Thoracic aorta (tissue), 2 donors: ENCODE measurements around the gene MZT2A. TPM values are rescaled to one million over a fixed set of nuclear protein-coding genes. Genes with fewer than 3 reads are reported as not detected.
"Not testable (repeated sequence)": the region's sequence is repeated elsewhere in the genome, so short reads cannot be mapped to it uniquely, and the experiment has no call there.

Source experiments
- ATAC-seq: fragments of 150-250 bp; one replicate; pipeline ENCODE4 v1.8.0; 2017; ENCODE audit warnings: low read depth; ENCODE audit not compliant: insufficient number of reproducible peaks, low FRiP score
- DNase-seq: peaks from one replicate; pipeline ENCODE4 v3.0.0-alpha.2; 2020; ENCODE audit warnings: low spot score
- H3K27ac ChIP-seq, 2 donors: fragments of 200-600 bp; sonication (generic); 1 replicate in 1 of 2; 2 replicates in 1 of 2; pipeline ENCODE4 v1.5.1; 2016; ENCODE audit warnings: mild to moderate bottlenecking in 2 of 2, moderate library complexity in 2 of 2
- H3K27me3 ChIP-seq: fragments of 200-600 bp; sonication (generic); replicated peaks from 2 replicates; pipeline ENCODE4 v1.6.0; 2016; ENCODE audit warnings: mild to moderate bottlenecking; ENCODE audit not compliant: insufficient read depth
- H3K36me3 ChIP-seq: fragments of 200-600 bp; sonication (generic); one replicate; pipeline ENCODE4 v1.5.1; 2016
- H3K4me1 ChIP-seq, 2 donors: fragments of 200-600 bp; sonication (generic); 1 replicate in 1 of 2; 2 replicates in 1 of 2; pipeline versions ENCODE4 v1.5.1 to v1.6.0; 2016; ENCODE audit warnings: low read depth in 2 of 2, mild to moderate bottlenecking in 1 of 2; ENCODE audit not compliant: control insufficient read depth in 1 of 2
- H3K4me3 ChIP-seq: fragments of 200-600 bp; sonication (generic); 2 replicates; pipeline ENCODE4 v1.5.1; 2016; ENCODE audit warnings: mild to moderate bottlenecking
- H3K9me3 ChIP-seq: fragments of 200-600 bp; sonication (generic); 2 replicates; pipeline ENCODE4 v1.5.1; 2016
- total RNA-seq, 2 donors: library from RNA; depleted of rRNA; stranded (reverse); fragments of >200 nt; gene quantifications; one replicate each; pipeline versions ENCODE4 v1.1.0 to v1.2.3, GENCODE V29; 2016
- TF ChIP-seq, protein P1 (sequence below): fragments of 200-600 bp; sonication (generic); IDR thresholded peaks from one replicate; pipeline ENCODE4 v1.5.1; 2019; ENCODE audit warnings: antibody characterized with exemption

MZT2A gene
- total RNA-seq, 2 donors from 2014 or later = 43.3 to 49.5 TPM

DNA sequence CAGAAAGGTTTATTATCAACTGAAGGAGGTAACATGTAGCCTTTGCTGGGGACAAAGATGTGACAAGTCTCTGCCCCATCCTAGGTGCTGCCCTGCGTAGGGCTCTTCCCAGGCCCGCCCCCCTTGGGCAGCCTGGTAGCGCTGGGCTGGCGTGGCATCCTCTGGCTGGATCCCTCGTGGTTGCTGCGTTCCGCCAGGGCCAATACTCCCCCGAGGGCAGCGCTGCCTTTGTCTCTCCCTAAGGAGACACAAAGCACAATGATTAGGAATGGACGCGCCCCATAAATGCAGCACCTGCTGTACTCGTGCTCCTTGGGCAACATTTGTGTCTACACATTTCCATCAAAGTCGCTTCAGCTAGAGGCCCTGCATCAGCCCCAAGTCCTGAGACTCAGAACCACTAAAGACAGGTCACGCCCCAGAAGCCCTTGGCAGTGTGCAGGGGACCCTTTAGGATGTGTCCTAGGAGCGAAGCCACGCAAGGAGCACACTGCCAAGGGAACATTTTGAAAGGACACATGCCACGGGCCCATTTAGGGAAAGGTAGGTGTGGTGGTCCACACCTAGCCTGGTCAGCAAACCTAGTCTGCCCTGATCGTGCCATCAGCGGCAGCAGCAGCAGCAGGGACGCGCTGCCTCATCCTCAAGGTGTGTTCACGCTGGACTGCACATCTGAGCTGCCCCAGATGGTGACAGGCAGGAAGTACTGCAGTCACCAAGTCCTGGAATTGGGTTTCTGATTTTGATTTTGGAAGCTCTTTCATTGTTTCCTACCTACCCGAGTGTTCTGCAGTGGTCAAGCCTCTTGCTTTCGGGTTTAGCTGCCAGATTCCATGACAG is 8.0 kb downstream of the MZT2A start:
- H3K4me3 ChIP-seq, H3K9me3 ChIP-seq, H3K4me1 ChIP-seq, ATAC-seq, H3K27ac ChIP-seq, H3K36me3 ChIP-seq, H3K27me3 ChIP-seq, DNase-seq: not testable (repeated sequence)

DNA sequence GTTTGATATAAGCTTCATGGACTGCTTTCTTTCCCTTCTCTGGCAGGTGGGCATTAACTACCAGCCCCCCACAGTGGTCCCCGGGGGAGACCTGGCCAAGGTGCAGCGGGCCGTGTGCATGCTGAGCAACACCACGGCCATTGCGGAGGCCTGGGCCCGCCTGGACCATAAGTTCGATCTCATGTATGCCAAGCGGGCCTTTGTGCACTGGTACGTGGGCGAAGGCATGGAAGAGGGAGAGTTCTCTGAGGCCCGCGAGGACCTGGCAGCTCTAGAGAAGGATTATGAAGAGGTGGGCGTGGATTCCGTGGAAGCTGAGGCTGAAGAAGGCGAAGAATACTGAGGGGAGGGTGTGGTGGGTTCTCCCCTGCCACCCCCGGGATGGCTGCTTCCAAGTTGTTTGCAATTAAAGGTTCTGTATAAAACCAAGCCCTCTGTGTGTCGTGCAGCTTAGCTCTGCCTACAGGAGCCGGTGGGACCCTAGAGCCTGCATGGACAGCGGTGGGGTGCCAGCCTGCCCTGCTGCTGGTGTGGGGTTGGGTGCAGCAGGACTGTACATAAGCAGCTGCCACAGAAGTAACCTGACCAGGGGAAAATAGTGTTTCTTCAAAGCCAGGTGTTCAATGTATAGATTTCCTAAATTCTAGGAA is 9.6 kb downstream of the MZT2A start:
- not testable (repeated sequence) for H3K4me3 ChIP-seq, ATAC-seq, DNase-seq, H3K9me3 ChIP-seq, H3K4me1 ChIP-seq, H3K27me3 ChIP-seq, H3K27ac ChIP-seq, H3K36me3 ChIP-seq

DNA sequence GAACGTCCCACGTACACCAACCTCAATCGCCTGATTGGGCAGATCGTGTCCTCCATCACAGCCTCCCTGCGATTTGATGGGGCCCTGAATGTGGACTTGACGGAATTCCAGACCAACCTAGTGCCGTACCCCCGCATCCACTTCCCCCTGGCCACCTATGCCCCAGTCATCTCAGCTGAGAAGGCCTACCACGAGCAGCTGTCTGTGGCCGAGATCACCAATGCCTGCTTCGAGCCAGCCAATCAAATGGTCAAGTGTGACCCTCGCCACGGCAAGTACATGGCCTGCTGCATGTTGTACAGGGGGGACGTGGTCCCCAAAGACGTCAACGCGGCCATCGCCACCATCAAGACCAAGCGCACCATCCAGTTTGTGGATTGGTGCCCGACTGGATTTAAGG is 11.8 kb downstream of the MZT2A start:
- not testable (repeated sequence) for H3K27ac ChIP-seq, ATAC-seq, H3K4me3 ChIP-seq, H3K27me3 ChIP-seq, H3K36me3 ChIP-seq, DNase-seq, H3K9me3 ChIP-seq, H3K4me1 ChIP-seq

DNA sequence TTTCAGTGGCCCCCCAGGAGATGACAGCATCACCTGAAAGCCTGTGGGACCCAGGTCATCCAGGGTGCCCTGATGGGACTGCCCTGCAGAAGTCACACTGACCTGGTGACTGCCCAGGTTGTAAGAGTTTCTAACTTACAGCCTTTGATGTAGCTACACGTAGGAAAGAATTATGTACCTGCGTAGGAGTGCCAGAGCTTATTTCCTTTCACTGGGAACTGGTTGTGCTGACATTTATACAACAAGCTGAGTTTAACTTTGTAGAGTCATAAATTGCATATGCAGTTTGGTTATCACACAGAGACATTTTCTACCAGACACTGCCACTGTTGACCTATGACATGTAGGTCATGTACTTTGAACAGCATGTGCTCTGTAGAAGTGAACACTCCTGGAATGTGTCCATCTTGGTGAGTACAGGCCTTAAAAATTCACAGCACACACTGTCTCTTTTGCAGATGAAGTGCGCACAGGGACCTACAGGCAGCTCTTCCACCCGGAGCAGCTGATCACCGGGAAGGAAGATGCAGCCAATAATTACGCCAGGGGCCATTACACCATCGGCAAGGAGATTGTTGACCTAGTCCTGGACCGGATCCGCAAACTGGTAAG is 13.2 kb downstream of the MZT2A start:
- ATAC-seq, H3K27me3 ChIP-seq, H3K27ac ChIP-seq, H3K4me3 ChIP-seq, DNase-seq, H3K9me3 ChIP-seq, H3K4me1 ChIP-seq, H3K36me3 ChIP-seq: not testable (repeated sequence)

DNA sequence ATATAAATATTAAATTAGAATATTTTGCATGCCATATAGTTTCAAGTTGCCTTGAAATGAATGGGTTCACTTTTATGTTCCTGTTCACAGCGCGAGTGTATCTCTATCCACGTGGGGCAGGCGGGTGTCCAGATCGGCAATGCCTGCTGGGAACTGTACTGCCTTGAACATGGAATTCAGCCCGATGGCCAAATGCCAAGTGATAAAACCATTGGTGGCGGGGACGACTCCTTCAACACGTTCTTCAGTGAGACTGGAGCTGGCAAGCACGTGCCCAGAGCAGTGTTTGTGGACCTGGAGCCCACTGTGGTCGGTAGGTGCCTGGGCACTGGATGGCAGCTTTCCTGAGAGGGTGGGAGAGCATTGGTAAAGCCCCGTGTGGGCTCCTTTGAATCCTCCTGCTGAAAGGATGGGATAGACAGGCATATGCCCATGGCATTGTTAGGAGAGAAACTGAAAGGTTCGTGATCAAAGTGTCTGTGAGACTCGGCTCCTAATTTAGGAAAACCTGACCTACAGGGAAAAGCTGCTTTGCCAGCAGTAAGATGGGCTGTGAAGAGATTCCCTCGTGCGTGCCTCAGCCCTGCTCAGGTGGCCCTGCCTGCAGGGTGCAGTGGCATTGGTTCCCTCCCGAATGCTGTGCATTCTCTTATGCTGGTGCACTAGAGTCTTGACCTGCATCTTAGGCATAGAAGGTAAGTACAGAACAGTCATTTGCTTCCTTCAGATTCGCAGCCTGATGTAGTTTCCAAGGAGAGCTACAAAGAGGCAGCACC is 13.9 kb downstream of the MZT2A start:
- not testable (repeated sequence) for DNase-seq, H3K27ac ChIP-seq, H3K9me3 ChIP-seq, H3K27me3 ChIP-seq, ATAC-seq, H3K4me1 ChIP-seq, H3K36me3 ChIP-seq, H3K4me3 ChIP-seq

DNA sequence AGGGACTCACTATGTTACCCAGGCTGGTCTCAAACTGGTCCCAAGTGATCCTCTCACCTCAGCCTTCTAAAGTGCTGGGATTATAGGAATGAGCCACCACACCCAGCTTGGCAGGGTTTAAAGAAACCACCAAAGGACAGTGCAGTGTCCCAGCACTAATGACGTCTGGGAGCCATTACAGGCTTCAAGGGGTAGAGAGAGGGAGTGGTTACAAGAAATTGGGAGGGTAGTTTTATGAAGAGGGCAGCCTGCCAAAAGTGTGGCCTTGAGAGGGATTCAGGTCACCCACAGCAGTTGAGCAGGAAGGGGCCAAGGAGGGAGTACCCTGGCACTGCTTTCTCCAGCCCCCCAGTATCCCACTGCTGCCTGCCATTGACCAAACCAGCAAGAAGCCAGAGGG is 15.0 kb downstream of the MZT2A start:
- not testable (repeated sequence) for DNase-seq, ATAC-seq, H3K4me1 ChIP-seq, H3K27me3 ChIP-seq, H3K9me3 ChIP-seq, H3K36me3 ChIP-seq, H3K4me3 ChIP-seq, H3K27ac ChIP-seq

DNA sequence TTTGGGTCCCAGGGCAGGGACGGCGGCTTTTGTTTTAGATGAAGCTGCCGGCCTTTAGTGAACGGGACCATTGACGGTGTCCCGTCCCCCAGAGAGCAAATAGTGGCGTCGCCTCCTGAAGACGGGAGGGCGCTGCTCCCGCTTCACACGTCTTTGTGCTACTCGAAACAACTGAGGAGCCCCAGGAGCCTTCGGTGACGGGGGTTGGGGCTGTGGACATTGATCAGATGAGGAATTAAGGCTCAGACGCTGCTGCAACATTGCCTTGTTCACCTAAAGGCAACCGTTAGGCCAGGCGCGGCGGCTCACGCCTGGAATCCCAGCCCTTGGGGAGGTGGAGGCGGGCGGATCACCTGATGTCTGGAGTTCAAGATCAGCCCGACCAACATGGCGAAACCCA is 15.8 kb downstream of the MZT2A start:
- H3K36me3 ChIP-seq, H3K27me3 ChIP-seq, H3K4me1 ChIP-seq, H3K27ac ChIP-seq, DNase-seq, ATAC-seq, H3K9me3 ChIP-seq, H3K4me3 ChIP-seq: not testable (repeated sequence)

DNA sequence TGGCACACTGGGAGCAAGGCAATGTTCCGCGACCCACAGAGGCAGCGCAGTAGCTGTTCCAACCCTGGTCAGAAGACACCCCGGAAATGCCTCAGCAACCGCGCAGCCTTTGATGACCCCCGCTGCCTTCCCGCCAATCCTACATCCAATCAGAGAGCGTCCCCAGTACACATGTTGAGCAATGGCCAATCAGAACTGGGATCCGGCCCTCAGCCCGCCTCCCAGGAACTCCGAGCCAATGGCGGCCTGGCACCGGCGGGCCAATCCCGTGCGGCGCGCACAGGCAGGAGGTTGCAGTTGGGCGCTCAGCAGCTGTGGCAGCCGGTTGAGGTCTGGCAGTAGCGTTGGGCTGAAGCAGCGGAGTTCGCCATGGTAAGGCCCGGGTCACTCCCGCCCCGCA is 16.4 kb downstream of the MZT2A start, which contains the start of gene TUBA3D:
Gene TUBA3D (plus strand): TSS at position 289 of the 400 bp plus-strand sequence. CDS start 81 bp downstream, at position 370.
- Histone ChIP-seq H3K9me3 (no peaks in the 10 kb centered on the region), H3K27me3 (no peaks in the 10 kb centered on the region), H3K4me1 (no peaks in the 10 kb centered on the region), H3K36me3 (no peaks in the 10 kb centered on the region), H3K4me3 (no peak within 1 kb of the TSS), H3K27ac (no peak within 1 kb of the TSS)
- no peak for DNase-seq
- TF ChIP-seq, protein P1, sequence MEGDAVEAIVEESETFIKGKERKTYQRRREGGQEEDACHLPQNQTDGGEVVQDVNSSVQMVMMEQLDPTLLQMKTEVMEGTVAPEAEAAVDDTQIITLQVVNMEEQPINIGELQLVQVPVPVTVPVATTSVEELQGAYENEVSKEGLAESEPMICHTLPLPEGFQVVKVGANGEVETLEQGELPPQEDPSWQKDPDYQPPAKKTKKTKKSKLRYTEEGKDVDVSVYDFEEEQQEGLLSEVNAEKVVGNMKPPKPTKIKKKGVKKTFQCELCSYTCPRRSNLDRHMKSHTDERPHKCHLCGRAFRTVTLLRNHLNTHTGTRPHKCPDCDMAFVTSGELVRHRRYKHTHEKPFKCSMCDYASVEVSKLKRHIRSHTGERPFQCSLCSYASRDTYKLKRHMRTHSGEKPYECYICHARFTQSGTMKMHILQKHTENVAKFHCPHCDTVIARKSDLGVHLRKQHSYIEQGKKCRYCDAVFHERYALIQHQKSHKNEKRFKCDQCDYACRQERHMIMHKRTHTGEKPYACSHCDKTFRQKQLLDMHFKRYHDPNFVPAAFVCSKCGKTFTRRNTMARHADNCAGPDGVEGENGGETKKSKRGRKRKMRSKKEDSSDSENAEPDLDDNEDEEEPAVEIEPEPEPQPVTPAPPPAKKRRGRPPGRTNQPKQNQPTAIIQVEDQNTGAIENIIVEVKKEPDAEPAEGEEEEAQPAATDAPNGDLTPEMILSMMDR = no peak
- no peak for ATAC-seq

DNA sequence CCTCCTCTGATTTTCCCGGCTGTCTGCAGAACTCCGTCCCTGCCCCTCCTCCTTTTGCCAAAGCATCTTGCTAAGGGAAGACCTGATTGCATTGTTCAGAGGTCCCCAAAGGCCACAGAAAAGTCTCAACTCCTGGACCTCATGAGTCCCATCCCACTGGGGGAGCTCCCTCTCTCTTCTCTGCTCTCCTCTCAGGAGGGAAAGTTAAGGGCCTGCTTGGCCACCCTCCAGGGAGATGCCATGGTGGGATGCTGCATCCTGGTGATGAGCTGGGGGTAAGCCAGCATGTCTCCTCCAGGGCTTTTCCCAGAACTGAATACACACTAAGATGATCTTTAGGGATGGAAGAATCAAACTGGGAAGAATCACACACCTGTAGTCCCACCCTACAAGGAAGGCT is 18.9 kb downstream of the MZT2A start:
- not testable (repeated sequence) for H3K4me3 ChIP-seq, H3K4me1 ChIP-seq, ATAC-seq, H3K36me3 ChIP-seq, DNase-seq, H3K27ac ChIP-seq, H3K9me3 ChIP-seq, H3K27me3 ChIP-seq

DNA sequence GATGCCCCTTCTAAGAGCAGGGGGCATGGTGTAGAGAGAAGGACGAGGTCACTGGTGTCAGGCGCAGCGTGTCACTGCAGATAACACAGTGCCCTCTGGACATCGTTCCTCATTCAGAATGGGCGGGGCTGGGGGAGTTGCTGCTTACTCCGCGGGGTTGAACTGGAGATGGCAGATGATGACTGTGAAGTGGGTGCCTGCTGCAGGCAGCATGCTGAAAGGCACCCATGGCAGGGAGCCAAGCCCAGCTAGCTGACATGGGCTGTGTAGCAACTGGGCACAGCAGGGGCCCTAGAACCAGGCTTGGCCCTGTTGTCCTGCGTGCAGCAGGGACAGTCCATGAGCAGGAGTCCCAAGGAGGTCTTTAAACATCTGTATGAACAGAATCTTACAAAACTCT is 20.6 kb downstream of the MZT2A start:
- not testable (repeated sequence) for ATAC-seq, H3K4me3 ChIP-seq, H3K36me3 ChIP-seq, H3K27me3 ChIP-seq, DNase-seq, H3K27ac ChIP-seq, H3K4me1 ChIP-seq, H3K9me3 ChIP-seq

DNA sequence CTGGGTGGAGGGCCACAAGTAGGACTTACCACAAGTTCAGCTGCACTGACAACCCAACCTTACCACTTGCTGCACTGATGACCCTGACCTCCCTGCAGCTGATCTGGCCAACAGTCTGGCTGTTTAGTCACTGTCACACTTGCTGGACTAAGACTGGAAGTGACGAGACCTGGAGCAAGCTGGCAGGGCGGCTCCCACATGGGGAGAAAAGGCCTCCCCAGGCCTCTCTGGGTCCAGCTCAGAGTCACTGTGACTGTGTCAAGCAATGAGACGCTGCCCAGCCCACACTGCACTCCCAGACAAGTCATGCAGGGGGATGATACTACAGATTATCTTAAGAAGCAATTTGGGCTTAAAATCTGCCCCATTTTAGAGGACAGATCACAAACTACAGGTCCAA is 21.3 kb downstream of the MZT2A start:
- H3K4me3 ChIP-seq, DNase-seq, H3K36me3 ChIP-seq, H3K27me3 ChIP-seq, H3K27ac ChIP-seq, H3K9me3 ChIP-seq, H3K4me1 ChIP-seq, ATAC-seq: not testable (repeated sequence)
